HG02870 (cell line): ENCODE data around the gene MRPS7.
A peak's percentile ranks its signal among the peaks of the same experiment; 100 is the strongest.

Experiments
- ATAC-seq: cut with Tn5 transposase; IDR thresholded peaks from one replicate; pipeline ENCODE4 v1.9.1; 2021; ENCODE audit warnings: mild to moderate bottlenecking, moderate library complexity; ENCODE audit not compliant: unreplicated experiment

Gene MRPS7

DNA sequence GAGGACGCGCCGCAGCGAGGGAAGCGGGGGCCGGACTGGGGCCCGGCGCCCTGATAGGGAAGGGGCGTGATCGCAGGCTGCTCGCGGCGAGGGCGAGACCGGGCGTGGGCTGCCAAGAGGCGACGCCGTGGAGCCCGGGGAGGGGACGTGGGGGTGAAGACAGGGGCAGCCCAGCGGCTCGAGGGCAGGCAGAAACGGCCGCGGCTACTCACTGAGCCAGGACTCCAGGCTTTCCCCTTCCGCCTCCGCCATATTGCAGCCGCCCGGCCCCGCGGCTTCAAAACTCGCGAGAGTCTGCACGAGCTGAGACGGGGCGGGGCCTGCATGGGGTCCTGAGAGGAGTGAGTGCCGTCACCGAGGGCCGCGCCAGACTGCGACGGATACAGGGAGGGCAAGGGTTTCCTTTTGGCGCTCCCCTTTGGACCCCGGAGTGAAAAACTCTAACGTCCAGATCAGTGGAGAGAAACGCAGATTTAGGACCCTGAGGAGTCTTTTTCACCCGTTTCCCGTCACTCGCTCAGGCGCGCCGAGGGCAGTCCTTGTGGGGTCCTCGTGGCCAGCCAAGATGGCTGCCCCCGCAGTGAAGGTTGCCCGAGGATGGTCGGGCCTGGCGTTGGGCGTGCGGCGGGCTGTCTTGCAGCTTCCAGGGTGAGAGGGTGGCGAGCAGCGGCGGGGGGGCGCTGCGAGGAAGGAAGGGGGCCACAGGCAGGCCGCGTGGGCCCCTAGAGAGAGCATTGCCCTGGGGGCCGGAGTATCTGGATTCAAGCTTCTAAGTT, at the start of gene MRPS7, which contains the start of gene GGA3:
TSS of gene MRPS7 (plus strand) at position 544 of the 776 bp plus-strand sequence. CDS start at position 566, 22 bp downstream.
TSS of gene GGA3 (minus strand) at position 271 of the 776 bp plus-strand sequence. CDS start at position 252, 19 bp downstream.
- peak; percentile 86 for ATAC-seq

DNA sequence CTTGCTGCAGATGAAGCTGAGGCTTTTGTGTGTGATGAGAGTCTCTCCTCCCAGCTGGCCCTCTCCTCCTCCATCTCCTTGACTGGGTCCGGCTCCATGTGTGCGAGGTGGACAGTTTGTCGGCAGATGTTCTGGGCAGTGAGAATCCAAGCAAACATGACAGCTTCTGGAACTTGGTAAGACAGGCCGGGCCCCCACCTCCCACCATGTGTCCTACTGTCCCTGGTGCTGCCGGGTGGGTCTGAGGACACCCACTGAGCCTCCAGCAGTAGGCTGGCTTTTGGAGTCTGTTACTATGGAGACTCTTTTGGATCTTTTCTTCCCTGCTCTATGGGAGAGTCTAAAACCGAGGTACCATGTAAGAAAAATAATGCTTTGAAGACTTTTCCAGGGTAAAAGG, 43.5 kb upstream of the MRPS7 start:
- ATAC-seq, result no peak

DNA sequence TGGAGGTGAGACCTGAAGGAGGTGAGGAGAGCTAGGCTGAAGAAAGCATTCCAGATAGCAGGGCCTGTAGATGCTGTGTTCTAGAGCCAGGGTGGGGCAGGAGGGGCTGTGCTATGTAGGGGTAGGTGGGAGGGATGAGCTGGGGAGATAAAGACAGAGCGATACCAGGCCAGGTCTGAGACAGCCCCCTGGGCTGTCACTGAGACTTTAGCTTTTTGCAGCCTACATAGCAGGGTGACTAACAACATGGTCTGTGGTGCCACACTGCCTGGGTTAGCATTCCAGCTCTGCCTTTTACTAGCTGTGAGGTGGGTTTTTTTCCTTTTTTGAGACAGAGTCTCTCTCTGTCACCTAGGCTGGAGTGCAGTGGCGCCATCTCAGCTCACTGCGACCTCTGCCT, 41.9 kb upstream of the MRPS7 start:
- no peak for ATAC-seq

DNA sequence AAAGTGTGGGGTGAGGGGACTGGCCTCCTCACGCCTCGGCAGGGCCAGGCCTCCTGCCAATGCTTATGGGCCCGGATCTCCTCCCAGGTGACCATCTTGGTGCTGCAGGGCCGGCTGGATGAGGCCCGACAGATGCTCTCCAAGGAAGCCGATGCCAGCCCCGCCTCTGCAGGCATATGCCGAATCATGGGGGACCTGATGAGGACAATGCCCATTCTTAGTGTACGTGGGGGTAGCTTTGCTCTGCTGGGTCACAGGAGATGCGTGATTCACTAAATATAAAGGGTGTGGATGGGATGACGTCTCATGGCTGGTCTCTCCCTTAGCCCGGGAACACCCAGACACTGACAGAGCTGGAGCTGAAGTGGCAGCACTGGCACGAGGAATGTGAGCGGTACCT, 36.7 kb upstream of the MRPS7 start:
- no peak for ATAC-seq

DNA sequence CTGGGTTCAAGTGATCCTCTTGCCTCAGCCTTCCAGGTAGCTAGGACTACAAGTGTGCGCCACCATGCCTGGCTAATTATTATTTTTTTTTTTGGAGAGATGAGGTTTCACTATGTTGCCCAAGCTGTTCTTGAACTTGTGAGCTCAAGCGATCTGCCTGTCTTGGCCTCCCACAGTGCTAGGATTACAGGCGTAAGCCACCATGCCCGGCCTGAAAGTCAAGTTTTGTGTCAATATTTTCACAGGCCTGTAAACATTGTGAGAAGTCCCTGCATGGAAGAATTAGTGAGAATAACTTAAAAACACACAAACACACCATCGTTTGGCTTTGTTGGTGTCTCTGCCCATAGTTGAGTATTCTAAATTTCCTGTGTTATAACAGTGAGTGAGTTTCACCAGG, 34.0 kb upstream of the MRPS7 start:
- no peak for ATAC-seq

DNA sequence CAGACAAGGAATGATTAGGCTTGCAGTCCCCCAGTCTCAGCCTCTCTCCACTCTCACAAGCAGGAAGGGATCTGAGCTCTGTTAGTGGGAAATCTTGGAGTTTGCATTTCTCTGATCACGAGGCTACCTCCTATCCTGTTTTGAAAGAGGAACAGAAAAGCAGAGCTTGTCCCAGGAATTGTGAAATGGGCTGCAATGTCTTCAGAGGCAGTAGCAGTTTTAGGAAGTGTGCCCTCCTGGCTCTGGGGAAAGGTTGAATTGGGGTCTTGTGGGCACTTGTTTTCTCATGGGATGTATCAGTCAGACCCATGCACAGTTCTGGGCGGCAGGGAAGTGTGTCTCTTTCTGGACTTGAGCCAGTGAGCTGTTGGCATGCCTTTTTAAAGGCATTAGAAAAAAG, 33.4 kb upstream of the MRPS7 start:
- no peak for ATAC-seq

DNA sequence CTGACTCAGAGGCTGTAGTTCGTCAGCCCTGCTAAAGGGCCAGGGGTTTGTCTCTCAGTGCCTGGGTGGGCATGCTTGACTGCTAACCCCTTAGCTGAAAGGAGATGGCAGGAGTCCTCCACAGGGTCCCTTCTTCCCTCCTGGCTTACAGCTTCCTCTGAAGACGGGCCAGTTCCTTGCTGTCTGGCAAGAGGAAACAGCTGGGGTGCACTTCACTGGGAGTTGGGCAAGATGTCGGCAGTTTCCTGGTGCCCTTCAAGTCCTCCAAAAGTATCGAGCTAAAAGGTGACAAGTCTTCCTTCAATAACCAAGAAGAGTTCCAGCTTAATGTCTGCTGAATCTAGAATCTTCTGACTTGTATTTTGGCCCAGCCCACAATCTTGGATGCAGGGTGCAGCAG, 32.8 kb upstream of the MRPS7 start:
- ATAC-seq, result no peak

DNA sequence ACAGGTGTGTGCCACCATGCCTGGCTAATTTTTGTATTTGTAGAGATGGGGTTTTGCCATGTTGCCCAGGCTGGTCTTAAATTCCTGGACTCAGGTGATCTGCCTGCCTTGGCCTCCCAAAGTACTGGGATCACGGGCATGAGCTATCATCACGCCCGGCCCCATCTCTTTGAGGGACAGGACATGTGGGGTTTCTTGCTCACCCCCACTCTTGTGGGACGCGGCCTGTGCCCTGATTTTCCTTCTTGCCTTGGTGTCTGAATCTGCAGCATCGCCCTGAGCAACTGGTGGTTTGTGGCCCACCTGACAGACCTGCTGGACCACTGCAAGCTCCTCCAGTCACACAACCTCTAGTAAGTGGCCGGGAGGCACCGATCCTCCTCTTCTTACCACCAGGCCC, 30.6 kb upstream of the MRPS7 start:
- ATAC-seq, result no peak

DNA sequence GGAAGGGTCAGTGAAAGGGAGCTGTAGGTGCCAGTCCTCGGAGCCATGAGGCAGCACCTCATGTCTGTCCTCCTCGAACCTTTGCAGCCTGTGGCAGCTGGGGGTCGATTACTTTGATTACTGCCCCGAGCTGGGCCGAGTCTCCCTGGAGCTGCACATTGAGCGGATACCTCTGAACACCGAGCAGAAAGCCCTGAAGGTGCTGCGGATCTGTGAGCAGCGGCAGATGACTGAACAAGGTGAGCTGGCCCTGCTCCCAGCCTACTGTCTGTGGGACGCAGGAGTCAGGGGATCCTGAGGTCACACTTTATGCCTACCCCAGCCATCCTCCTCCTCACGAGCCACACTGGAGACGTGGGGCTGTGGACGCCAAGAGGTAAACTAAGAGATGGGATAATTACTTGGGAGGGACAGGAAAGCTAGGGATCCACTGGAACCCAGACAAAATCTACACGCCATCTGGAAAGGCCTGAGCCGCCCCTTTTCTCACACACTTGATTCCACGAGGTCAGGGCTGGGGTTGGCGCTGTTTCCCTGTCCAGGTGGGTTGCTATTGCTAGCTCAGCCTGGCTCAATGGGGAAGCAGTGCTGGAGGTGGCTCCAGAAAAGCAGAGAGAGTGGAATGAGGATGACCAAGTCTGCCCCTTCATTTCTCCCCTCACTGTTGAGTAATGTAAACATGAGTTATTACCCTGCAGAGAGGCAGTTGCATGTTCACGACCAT, 29.8 kb upstream of the MRPS7 start:
- ATAC-seq, result no peak

DNA sequence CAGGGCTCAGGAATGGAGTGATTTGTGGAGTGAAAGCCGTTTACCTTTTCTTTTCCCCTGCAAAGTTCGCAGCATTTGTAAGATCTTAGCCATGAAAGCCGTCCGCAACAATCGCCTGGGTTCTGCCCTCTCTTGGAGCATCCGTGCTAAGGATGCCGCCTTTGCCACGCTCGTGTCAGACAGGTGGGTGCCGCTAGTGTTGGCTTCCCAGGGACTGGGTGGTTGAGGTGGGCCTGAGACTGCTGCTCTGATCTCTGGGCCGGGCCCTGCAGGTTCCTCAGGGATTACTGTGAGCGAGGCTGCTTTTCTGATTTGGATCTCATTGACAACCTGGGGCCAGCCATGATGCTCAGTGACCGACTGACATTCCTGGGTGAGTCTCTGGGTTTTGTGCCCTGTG, 28.9 kb upstream of the MRPS7 start:
- no peak for ATAC-seq

DNA sequence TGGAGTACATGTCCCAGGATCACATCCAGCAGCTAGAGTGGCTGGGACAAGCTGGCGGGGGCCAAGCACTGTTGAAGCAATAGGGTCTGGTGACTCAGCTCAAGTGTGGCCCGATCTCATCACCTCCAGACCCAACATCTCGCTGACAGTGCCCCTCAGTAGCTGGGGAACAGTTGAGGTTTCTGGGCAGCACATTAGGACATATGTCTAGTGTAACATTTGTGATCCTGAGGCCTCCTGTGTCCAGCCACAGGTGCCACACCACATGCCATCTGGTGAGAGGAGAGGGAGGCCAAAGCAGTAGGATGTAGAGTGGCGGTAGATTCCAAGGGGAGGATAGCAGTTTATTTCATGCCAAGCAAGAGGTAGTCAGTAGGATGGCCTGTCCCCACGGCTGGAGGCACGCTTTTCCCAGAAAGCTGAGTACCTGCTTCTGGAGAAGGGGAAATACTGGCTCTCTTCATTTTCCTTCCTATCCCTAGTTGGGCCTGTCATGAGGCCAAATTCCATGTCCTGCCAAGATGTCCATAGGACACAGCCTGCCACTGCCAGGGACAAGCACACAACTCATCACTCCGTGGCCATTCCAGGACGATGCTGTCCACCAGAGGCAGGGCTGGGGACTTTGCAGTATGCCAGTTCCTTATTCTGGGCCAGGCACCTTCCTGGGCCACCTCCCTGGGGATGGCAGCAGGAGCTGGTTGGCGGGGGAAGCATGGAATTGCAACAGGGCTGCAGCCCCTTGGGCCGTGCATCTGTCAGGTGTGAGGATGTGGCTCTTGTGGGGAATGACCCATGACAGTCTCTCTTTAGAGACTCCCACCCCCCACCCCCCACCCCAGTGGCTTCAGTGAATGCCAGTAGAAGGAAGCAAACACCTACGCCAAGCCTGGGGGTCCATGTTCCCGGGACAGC, 24.3 kb upstream of the MRPS7 start:
- ATAC-seq, result no peak

DNA sequence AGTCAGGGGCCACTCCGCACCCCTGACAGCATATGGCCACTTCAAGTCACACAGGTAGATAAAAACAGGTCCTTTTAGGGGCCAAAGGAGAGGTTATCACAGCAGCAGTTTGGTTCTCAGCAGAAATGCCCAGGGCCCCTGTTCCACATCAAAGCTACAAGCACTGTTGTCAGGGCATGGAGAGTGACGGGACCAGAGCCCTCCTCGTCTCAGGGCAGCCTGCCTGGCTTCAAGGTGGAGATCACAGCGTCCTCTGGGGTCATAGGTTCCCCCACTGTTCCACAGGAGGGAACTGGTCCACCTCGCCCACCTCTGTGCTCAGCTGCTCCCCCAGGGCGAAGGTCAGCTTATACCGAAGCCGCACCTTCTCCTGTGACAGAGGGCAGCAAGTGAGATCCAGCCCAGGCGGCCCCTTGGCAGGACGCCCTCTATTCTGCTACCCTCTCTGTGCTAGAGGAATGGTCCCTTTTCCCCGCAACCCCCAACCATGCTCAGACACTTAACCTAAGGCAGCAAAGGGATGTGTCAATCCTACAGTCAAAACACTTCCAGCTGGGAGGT, 23.6 kb upstream of the MRPS7 start:
- no peak for ATAC-seq

DNA sequence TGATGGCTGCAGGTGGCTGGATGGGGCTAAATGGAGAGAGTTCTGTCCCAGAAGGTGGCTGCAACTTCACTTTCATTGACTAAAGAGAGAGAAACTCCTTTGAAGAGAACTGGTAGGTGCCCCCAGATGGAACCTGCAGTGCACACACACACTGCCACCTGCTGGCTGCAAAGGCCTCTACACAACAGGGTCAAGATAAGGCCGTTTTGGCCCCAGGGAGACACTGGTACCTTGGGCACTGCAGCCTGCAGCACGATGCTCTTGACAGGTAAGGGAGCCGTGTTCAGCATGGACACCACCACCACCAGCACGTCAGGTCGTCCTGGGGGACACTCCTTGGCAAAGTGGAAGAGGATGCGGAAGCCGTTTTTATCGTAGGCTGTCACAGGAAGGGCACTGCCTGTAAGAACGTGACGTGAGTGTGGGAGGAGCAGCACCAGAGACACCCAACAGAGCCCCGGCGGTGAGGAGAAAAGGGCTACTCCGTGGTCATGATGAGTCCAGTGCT, 22.9 kb upstream of the MRPS7 start:
- no peak for ATAC-seq

DNA sequence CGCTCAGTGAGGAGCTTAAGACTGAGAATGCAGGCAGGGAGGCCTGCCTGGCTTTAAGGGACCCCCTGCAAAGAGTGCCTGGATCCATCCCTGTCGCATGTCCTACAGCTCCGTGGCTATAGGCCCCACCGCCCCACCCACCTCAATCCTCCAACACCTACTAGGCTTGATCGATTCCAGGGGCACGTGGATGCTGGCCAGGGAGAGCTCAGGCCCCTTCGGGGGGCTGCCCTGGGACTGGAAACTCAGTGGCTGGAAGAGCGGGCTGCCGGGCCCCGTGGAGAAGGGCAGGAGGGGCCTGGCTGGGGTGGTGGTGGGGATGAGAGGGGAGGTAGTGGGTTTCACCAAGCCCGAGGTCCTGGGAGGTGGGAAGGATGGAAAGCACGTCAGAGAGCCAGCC, 22.5 kb upstream of the MRPS7 start:
- ATAC-seq, result no peak

DNA sequence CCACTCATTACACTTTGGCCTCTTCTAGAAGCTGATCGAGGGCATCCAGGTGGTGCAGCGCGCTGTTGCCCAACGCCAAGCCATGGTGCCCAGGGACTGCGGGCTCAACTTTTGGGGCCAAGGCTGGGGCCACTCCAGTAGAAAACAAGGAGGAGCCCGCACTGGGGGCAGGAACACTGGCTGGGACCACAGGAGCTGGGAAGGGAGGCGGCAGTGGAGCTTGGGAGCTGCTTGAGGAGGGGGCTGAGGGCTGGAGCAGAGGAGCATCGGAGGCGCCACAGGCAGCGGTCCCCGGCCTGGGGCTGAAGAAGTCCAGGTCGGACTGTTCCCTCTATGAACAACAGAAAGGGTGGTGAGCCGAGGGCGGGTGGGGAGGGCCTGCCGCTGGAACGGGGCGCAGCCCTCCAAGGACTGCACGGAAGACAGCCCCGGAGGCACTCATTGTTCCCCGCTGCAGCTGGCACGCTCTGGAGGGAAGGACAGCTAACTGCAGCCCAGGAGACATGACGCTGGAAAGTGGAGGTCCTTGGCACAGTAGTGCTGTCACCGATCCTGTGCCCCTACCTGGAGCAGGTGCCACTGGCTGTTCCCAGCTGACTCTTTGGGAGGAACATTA, 21.8 kb upstream of the MRPS7 start:
- no peak for ATAC-seq

DNA sequence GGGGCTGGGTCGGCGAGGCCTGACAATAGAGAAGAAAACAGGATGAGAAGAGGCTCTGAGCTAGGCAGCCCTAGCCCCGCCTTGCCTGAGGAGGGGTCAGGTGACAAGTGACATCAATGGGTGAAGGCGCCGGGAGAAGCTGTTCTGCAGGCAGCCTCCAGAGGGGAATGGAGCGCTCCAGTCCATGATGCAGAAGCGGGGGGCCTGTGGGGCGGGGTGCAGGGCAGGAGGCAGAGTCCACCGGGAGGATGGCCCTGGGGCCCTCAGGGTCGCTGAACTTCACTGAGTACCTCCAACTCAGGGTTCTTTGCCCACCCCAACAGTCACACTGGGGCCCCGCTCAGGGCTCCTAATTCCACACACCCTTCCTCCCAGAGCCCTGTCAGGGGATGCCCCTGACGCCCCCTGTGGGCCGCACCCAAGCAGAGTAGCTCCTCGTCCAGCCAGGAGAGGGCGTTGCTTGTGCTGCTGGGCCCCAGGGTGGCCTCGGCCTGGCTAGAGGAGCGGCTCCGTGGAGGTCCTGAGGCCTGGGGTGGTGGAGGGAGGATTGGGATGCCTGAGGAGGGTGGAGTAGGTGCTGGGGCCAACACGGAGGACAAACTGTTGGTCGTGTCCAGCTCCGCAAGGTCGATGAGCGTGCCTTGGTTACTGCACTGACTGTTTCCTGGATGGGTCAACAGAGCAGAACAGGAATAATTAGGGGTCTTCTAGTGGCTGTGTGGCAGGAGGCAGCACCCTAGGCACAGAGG, 21.1 kb upstream of the MRPS7 start:
- ATAC-seq, result no peak

DNA sequence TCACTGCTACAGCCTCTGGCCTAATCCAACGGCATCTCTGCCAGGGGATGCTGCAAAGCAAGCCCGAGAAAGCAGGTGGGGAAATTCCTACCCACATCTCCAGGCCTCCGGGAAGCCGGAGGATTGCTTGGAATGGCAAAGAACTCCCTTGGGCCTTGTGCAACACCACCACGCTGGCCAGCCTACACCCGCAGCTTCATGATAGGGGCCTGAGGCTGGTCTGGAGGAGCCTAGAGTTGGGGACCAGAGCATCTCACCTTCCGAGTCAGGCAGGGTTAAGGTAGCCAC, 20.6 kb upstream of the MRPS7 start:
- ATAC-seq, result no peak

DNA sequence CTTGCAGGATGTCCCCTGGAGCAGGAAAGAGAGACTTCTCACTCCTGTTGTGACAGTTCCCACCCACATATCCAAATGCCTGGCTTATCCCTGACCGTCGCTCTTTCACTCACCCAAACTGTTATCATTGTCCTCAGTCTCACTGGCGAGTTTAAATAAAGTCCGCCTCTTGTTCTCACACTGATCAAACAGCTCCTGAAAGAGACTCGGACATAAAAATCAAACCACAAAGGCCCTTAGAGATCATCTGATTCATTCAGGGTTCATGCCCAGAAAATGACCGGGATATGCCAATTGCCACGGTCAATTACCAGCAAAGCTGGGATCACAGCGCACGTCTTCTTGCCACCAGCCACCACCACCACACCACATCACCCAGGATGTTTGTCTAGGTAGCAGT, 20.2 kb upstream of the MRPS7 start:
- ATAC-seq, result no peak

DNA sequence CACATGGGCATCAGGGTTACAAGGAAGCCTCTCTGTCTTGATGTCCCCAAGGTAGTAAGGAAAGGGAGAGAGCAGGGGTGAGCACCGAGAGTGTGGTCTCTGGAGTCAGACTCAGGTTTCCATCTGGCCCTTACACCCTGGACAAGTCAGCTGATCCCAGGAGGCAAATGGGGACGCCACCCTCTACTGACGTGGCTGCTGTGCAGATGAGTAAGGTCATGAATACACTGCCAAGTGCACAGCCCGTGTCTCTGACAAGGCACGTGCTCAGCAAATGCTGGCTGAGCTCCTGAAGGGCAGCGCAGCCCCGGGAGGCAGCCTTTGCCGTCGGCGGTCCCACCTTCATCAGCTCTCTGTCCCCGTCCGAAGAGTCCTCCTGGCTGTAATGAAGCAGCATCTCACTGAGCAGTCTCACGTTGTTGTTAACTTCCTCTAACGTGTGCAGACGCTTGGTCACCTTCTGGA, 19.7 kb upstream of the MRPS7 start:
- ATAC-seq, result no peak
